Muscle of back (tissue), 11 donors: ENCODE data around the gene WNT2B. TPM values are rescaled to one million over a fixed set of nuclear protein-coding genes. Genes with fewer than 3 reads are reported as not detected.

Experiments
- DNase-seq, 3 donors: peaks; one replicate each; pipeline versions ENCODE4 v3.0.0 to v3.0.0-alpha.2; 2013
- polyA plus RNA-seq, 10 donors: library from polyadenylated mRNA; unstranded; fragments of 120-200 nt; gene quantifications; one replicate each; pipeline ENCODE4 v1.2.1, GENCODE V29; 2013; ENCODE audit not compliant: insufficient read length in 10 of 10

The WNT2B gene
- polyA plus RNA-seq, 10 donors, result 4.7 to 10.5 (median 6.3) TPM

- no peak for DNase-seq
Observed at GRCh38 chr1:112524986-112525385, 16.2 kb downstream of the WNT2B start.

- DNase-seq, result peak in 1 of 3 donors; percentile 64
Observed at GRCh38 chr1:112527266-112528010, 18.7 kb downstream of the WNT2B start.

DNA sequence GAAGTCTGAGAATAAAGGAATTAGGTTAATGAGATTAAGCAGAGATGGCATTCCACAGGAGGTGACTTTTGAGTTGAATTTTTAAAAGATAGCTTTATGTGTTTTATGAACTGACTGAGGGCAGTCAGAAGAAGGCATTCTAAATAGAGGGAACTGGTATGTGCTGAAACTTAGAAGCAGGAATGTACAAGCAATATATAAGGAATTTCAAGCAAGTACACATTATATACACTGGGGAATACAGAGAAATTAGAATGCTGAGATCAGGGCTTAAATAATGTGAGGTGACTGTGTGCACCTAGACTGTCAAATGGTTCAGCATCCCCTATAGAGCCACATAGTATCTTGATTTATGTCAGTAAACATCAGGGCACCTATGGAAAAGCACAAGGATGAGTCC lies 19.3 kb downstream of the WNT2B start:
- no peak for DNase-seq

- no peak for DNase-seq
Observed at GRCh38 chr1:112529301-112529700, 20.5 kb downstream of the WNT2B start.

DNA sequence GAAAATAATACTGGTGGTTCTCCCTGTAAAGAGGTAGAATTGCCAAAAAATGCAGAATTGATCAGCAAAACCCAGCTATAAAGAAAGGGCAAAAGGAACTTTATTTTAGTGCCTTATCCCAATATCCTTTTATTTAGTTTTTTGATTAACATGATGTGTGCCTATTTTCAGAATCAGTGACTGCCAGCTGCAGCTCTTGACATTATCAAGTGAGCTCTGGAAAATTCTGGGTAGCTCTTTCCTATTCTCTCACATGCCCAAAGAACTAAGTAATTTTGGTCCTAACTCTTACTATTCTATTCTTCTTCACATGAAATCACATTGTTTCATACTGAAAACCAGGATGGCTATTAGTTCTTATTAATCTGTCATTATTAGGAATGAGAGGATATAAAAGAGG lies 22.1 kb downstream of the WNT2B start:
- no peak for DNase-seq

DNA sequence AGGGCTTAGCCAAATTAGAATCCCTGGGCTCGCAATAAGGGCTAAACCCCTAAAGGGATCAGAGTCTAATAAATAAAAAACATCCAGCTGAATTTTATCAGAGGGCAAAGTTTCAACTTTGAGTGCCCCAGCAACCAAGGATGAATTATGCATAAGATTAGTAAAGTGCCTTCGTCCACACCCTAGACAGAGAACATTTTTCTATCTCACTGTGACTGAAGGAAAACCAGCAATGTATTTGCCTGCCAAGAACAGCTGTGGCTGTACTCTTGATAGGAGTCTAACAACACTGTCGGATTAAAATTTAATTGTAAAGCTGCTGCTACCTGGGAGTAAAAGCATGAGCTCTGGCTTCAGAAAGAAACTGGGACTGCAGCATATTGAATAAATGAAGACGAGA lies 23.3 kb downstream of the WNT2B start:
- DNase-seq, result no peak

GRCh38 chr1:112533029-112533428 lies 24.3 kb downstream of the WNT2B start:
- peak in 1 of 3 donors; percentile 73 for DNase-seq

- peak in 2 of 3 donors; percentile 30 to 46 for DNase-seq
Observed at GRCh38 chr1:112536561-112536960, 27.8 kb downstream of the WNT2B start.

DNA sequence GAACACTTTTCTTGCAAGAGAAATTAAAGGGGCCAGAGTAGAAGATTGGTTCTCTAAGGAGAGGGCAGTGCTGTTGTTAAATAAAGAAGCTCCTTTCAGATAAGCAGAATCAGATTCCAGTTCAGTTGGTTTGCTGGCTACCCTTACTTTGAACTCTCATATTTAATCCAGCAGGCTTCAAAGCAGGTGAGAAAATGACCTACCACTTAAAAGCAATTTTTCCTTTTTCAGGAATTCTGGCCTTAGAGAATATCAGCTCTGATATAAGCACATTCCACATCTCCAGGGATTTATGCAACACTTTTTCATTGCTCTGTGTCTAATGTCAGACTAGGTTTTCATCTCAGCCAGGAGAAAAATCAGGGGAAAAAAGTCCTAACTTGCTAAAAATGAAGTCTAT lies 28.7 kb downstream of the WNT2B start:
- DNase-seq, result no peak

- no peak for DNase-seq
Observed at GRCh38 chr1:112538883-112539282, 30.1 kb downstream of the WNT2B start.

DNA sequence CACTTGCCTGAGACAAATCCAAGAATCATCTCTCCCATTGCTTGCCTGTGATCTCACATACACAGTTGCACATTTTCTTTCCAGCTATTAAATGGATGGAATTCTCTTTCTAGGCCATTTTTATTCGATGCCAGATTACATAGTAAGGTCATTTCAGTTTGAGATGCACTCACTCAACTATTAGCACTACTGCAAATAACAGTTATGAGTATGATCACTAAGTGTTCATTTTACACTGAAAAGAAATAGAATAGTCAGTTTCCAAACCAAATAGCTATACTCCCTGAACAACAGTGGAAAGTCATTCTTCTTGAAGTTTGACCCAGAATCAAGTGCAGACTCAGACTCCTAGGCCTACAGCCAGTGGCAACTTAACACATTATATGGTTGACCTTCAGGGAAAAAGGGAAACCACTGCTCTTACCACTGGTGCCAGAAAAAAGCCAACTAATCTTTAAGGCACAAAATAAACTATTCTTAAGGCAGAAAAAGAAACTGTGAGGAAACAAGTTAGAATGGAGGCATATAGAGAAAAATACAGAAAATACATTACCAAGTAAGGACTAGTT lies 31.5 kb downstream of the WNT2B start:
- peak in 2 of 3 donors; percentile 38 to 64 for DNase-seq

DNA sequence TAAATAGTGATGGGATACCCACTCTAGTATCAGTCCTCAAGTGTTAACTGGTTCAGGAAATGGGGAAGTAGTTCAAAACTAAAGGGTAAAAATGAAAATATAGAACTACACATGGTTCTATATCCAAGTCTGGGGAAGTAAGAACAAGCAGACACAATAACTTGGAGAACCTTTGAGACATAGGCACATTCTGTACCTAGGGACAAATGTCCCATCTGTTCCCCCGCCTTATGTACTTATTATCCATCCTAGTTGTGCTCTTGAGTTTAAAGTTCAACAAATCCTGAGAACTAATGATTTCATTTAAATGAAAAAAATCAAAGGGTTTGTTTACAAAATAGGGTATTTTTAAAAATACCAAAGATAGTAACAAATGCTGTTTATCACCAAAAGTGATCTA lies 32.5 kb downstream of the WNT2B start:
- DNase-seq, result no peak

DNA sequence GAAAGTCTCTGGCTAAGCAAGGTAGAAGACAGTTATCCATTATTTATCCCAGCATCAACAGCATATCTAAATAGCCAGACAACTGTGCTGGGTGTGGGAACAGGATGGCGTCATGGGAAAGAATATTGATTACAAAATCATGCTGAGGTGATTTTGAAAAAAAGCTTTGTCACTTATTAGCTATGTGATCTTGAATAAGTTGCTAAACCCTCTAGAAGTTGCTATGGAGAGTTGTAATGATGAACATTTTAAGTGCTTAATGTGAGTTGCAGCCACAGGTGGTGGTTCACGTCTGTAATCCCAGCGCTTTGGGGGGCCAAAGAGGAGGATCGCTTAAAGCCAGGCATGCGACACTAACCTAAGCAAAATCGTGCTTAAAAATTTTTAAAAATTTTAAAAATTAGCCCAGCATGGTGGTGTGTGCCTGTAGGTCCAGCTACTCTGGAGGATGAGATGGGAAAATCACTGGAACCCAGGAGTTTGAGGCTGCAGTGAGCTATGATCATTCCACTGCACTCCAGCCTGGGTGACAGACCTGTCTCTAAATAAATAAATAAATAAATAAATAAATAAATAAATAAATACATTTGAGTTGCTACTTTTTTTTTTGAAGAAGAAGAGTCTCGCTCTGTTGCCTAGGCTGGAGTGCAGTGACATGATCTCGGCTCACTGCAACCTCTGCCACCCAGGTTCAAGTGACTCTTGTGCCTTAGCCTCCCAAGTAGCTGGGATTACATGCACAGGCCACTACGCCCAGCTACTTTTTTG lies 33.6 kb downstream of the WNT2B start:
- DNase-seq, result no peak

GRCh38 chr1:112544011-112544688 lies 35.4 kb downstream of the WNT2B start:
- DNase-seq, result peak; percentile 30 to 80 (median 41)

- no peak for DNase-seq
Observed at GRCh38 chr1:112544751-112545150, 36.0 kb downstream of the WNT2B start.

DNA sequence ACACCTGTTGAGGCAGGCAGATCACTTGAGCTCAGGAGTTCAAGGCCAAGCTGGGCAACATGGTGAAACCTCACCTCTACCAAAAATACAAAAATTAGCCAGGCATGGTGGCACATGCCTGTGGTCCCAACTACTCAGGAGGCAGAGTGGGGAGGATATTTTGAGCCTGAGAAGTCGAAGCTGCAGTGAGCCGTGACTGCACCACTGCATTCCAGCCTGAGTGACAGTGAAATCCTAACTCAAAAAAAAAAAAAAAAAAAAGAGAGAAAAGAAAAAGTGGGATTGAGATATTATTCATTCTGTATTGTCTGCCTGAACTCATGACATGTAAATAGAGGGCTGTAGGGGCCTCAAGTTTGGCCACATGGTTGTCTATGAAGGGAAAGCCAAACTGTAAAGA lies 37.3 kb downstream of the WNT2B start:
- no peak for DNase-seq

- DNase-seq, result no peak
Observed at GRCh38 chr1:112548547-112548946, 39.8 kb downstream of the WNT2B start.

GRCh38 chr1:112549590-112549989 lies 40.8 kb downstream of the WNT2B start:
- DNase-seq, result no peak

DNA sequence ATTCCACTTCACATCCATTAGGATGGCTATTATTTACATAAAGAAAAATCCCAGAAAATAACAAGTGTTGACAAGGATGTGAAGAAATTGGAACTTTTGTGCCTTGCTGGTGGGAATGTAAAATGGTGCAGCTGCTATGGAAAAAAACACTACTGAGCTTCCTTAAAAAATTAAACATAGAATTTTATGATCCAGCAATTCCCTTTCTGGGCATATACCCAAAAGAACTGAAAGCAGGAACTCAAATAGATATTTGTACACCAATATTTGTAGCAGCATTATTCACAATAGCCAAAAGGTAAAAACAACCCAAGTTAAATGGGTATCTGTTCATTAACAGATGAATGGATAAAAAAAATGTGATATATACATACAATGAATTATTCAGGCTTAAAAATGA lies 45.6 kb downstream of the WNT2B start:
- peak in 2 of 3 donors; percentile 8 to 23 for DNase-seq

GRCh38 chr1:112557385-112557784 lies 48.6 kb downstream of the WNT2B start:
- DNase-seq, result no peak

DNA sequence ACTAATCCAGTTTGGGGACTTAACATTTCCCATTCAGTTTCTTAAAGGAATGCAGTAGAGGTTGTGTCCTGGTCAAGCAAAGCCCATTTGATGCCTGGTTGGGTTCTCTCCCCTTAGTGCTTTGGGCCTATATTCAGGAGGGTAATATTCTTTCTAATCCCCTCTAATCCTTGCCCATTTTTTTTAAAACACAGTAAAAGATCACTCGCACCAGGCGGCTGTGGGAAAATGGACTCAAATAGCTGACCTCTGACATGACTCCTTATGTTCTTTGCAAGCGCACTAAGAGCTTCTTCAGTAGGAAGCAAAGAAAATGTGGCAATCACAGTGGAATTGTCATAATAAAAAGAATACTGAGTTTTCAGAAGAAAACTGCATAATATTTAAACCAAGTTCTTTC lies 49.9 kb downstream of the WNT2B start:
- no peak for DNase-seq

DNA sequence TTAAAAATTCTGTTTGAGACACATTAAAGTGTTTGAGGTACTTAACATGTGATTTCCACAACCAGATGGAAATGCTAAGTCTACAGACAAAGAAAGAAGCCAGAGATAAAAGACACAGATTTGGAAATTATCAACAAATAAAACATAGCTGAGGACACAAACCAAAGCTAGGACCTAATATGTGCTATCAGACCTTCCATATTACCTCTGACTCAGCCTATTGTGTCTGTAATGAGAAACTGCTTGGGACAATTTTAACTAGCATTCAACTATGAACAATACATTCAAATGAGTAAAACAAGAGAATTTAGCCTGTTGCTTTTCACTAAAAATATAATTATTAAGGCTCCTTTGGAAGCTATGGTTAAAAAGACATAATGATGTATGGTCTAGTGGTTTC lies 54.6 kb downstream of the WNT2B start:
- no peak for DNase-seq
